GM21447 (cell line): ENCODE data around the gene MED13L.

ENCODE experiments used
- ATAC-seq: cut with Tn5 transposase; IDR thresholded peaks from one replicate; pipeline ENCODE4 v1.9.1; 2021; ENCODE audit not compliant: unreplicated experiment

Gene MED13L

GRCh38 chr12:116159593-116160200, 117.8 kb downstream of the MED13L start:
- ATAC-seq, result no peak

DNA sequence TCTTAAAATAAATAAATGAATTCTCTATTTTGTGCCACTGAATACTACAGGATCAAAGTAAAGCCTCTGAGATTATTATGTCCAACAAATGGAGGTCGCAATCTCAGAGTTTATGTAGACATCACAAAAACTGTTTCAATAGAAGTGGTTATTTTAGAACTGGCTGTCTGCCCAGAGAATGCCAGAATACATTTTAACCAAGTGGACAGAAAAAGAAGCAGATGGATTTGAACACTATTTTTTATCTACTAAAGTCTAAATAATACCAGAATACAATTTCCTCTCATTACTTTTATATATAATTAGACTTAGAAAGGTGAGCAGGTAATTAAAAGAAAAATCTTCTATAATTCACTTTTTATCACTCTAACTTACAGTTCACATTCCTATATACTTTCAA, 118.3 kb downstream of the MED13L start:
- no peak for ATAC-seq

- ATAC-seq, result no peak
These were observed 119.6 kb downstream of the MED13L start for GRCh38 chr12:116157845-116158267.

DNA sequence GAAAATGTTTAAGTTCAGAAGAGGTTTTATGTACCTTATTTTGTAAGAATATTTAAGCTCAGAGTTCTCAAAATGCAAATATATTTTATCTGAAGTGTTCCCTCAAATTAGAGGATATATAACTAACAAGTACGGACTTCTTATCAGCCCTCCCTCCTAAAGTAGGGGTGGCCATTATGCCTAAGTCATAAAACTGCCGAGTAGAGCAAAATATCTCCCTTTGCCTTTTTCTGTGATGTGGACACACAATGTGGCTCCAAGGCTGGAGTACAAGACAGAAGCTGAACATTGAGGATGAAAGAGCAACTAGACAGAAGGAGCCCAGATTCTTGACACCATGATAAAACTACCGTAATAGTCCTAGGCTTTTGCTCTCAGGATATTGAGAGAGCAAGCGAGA, 120.9 kb downstream of the MED13L start:
- no peak for ATAC-seq

GRCh38 chr12:116155383-116155782, 122.1 kb downstream of the MED13L start:
- ATAC-seq, result no peak

DNA sequence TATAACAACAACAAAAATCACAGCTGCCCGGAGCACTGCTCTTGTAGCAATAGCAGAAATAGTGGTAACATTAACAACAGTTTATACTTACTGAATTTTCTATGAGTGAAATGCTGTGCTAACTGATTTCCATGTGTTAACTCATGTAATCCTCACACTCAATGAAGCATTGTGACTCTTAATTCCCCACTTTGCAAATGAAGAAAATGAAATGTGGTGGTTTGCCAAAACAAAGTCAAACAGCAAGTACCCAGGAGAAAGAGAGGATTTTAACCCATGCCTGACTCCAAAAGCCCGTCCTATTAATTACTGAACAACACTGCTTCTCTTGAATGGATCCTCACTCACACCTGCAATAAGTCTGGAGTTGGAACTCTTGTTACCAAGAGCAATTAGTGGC, 123.5 kb downstream of the MED13L start:
- ATAC-seq, result no peak

- ATAC-seq, result no peak
These were observed 124.4 kb downstream of the MED13L start for GRCh38 chr12:116153113-116153512.

GRCh38 chr12:116152268-116152667, 125.2 kb downstream of the MED13L start:
- ATAC-seq, result no peak

GRCh38 chr12:116150452-116150851, 127.0 kb downstream of the MED13L start:
- no peak for ATAC-seq

- ATAC-seq, result no peak
These were observed 127.5 kb downstream of the MED13L start for GRCh38 chr12:116150001-116150400.

DNA sequence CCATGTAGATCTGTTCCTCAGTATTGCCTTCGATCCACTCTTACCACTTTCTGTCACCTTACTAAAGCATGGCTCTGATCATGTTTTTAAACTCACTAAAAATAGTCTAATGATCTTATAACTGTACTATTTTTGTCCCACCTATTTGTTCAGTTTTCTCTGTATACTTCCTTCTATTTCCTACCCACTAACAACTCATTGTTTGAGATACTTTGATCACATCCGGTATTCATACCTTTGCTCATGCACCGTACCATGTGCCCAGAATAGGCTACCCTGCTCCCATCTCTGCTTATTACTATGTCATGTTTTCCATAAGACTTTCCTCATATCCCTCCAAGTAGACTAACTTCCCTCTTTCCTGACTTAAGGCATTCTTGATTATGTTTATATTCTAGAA, 128.6 kb downstream of the MED13L start:
- ATAC-seq, result no peak

DNA sequence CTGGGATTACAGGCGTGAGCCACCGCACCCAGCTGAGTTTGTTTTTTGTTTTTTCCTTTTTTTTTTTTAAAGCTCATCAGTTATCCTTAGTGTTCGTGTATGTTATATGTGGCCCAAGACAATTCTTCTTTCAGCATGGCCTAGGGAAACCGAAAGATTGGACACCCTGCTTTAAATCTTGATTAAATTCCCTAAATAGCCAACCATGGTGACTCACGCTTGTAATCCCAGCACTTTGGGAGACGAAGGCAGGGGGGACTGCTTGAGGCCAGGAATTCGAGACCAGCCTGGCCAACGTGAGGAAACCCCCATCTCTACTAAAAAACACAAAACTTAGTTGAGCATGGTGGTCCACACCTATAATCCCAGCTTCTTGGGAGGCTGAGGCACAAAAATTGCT, 131.1 kb downstream of the MED13L start:
- ATAC-seq, result no peak

DNA sequence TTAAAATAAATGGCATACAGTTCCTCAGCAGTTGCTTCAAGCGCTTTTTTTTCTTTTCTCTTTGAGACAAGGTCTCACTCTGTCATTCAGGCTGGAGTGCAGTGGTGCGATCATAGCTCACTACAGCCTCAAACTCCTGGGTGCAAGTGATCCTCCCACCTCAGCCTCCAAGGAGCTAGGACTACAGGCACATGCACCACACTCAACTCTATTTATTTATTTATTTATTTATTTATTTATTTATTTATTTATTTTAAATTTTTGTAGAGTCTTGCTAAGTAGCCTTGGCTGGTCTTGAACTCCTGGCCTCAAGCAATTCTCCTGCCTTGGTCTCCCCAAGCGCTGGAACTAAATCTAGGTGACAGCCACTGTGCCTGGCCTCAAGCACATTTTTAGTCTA, 132.0 kb downstream of the MED13L start:
- ATAC-seq, result no peak

- ATAC-seq, result peak; percentile 46
These were observed 133.1 kb downstream of the MED13L start for GRCh38 chr12:116144384-116144783.

DNA sequence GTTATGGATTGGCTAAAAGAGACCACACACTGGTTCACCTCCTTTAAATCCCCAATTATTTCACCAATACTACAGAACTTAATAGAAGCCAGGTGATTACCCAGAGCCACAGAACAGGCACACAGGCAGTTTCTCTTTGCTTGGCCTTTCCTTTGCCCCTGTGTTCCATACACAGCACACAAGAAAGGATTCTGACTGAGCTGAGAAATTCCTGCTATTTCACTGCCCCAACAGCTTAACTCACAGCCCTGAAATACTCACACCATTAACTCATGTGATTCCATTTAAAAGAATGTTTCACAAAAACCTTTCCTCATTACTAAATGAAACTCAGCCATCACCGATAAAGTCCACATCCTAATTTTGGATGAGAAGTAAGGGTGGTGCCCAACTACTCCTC, 133.6 kb downstream of the MED13L start:
- no peak for ATAC-seq

GRCh38 chr12:116142936-116143898, 134.3 kb downstream of the MED13L start:
- ATAC-seq, result peak; percentile 55

DNA sequence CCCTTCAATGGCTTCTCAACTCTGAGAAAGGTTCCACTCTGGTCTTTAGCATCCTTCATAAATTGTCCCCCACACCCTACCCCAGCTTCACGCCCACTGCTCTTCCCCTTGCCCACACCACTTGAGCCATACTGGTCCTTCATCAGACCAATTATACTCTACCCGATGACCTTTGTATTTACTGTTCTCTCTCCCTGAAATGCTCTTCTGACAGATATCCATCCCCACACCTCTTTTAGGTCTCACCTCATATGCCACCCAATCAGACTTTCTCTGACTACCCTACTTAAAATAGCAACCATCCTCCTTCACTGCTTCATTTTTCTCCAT, 135.7 kb downstream of the MED13L start:
- ATAC-seq, result no peak

DNA sequence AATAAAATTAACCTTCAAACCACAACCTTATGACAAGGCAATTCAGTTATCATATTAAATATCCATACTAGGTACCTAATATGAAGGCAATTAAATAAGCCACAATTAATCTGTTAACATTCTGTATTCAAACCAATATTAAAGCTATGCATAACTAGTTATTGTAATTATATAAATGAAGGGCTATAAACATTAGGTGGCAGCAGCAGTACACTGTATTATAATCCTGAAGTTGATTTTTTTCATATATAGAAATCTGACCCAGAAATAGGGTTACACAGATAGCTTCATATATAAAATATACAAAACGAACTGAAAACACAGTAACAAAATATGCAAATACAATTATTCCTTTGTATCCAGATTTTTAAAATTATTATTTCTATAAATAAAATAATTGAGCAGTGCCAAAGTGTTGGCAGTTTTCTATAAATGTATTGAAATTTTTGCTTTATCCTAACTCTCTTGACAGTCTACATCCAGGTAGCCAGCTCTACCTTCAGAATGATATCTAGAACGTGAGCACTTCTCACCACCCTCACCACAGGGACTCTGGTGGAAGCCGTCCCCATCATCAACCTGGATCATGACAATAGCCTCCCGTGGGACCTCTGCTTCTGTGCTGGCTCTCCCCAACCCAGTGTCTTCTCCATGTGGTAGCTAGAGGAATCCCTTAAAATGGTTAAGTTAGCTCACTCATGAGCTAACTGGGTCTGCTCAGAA, 136.2 kb downstream of the MED13L start:
- no peak for ATAC-seq

DNA sequence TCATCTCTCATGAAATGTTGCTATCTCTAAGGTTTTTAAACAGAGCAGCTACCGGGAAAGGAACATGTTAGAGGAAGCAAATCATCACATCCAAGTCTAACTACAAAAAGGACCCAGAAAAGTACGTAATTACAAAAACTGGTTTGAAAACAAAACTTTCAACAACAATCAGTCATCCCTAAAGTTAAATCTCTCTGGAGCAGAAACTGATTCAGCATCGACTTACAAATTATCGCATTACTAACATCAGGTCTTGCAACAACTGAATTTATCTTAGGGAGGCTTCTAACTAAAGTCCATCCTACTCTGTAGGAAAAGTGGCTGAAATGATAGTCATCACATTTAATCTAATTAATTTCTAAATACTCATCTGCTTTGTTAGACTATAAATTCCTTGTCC, 137.0 kb downstream of the MED13L start:
- no peak for ATAC-seq

DNA sequence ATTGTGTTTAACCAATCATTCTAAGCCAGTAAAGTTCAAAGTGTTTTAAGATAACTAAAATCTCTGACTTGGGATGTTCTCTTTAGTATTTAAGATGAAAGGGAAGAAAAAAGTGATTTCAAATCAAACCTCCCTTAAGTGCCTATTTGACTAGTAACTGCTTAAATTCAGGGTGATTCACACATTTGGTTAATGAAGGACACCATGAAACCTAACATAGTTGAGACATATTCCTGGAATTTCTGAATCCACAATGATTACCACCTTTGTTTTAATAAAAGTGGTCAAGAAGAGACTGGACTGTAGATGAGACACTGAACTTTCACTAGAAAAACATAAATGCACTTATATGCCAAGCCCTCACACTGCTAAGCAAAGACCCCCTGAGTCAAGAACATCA, 138.7 kb downstream of the MED13L start:
- no peak for ATAC-seq

DNA sequence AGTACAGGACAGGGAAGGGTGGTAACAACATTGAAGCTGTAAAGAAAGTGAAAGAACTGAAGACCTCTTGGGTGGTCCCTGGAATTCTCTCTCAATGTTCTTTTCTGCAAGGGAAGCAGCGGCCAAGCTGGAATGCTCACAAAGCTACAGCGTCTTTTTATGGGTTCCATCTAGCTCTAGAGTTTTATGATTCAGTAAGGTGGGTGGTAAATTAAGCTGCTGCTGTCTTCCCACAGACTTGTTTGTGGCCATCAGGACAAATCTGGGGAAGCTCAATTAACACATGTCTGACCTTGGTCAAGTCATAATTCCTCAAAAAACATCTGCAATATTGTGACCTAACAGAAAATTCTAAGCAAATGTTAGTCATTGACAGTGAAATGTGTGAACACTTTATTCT, 139.1 kb downstream of the MED13L start:
- no peak for ATAC-seq

- no peak for ATAC-seq
These were observed 140.2 kb downstream of the MED13L start for GRCh38 chr12:116137318-116137717.
